ENCODE data around the gene AMBRA1.

GRCh38 chr11:46543564-46543963 is 50.3 kb downstream of the AMBRA1 start:
- TF ChIP-seq CTCF (IDR thresholded peaks at IDR 0.05; ENCODE audit: control extremely low read depth in 1 of 3, insufficient read depth in 1 of 3, low read depth in 1 of 3, low read length in 3 of 3) (no peak), ZNF274 (IDR thresholded peaks at IDR 0.05; ENCODE audit: borderline replicate concordance, extremely low read depth, low read length) (no peak), CBX8 (IDR thresholded peaks at IDR 0.05; ENCODE audit: borderline replicate concordance, low read depth, low read length) (no peak), CREB1 (IDR thresholded peaks at IDR 0.05) (no peak), POLR2AphosphoS5 (IDR thresholded peaks at IDR 0.05; ENCODE audit: low read depth, low read length) (no peak)

All from H1 (cell line).